Activated effector memory CD4-positive, alpha-beta T cell treated with Interleukin-2 at 50 U/mL for 16 hours (primary cell): ENCODE measurements around the gene PRDM11.

Experiments
- DNase-seq: peaks from one replicate; pipeline ENCODE4 v3.0.0-alpha.2; 2020

PRDM11 gene

GRCh38 chr11:45142241-45143055, 4.0 kb upstream of the PRDM11 start:
- DNase-seq, result no peak

GRCh38 chr11:45143494-45143893, 2.9 kb upstream of the PRDM11 start:
- no peak for DNase-seq

- no peak for DNase-seq
These were observed 2.0 kb upstream of the PRDM11 start for GRCh38 chr11:45144126-45145082.

GRCh38 chr11:45145083-45145378, 1.4 kb upstream of the PRDM11 start:
- DNase-seq, result no peak

- DNase-seq, result no peak
These were observed 914 bp upstream of the PRDM11 start for GRCh38 chr11:45145379-45146071.

GRCh38 chr11:45147017-45147728, 734 bp downstream of the PRDM11 start:
- DNase-seq, result peak; percentile 92

- DNase-seq, result no peak
These were observed 1.6 kb downstream of the PRDM11 start for GRCh38 chr11:45147891-45148675.

- no peak for DNase-seq
These were observed 3.1 kb downstream of the PRDM11 start for GRCh38 chr11:45149483-45150056.

- no peak for DNase-seq
These were observed 3.9 kb downstream of the PRDM11 start for GRCh38 chr11:45150301-45150700.

- DNase-seq, result no peak
These were observed 4.5 kb downstream of the PRDM11 start for GRCh38 chr11:45150943-45151342.

GRCh38 chr11:45151362-45151982, 5.0 kb downstream of the PRDM11 start:
- no peak for DNase-seq

GRCh38 chr11:45152740-45153595, 6.5 kb downstream of the PRDM11 start:
- DNase-seq, result no peak

- DNase-seq, result no peak
These were observed 7.8 kb downstream of the PRDM11 start for GRCh38 chr11:45154276-45154675.

- DNase-seq, result no peak
These were observed 8.7 kb downstream of the PRDM11 start for GRCh38 chr11:45155058-45155551.

GRCh38 chr11:45155627-45156180, 9.3 kb downstream of the PRDM11 start:
- DNase-seq, result no peak

GRCh38 chr11:45156201-45156600, 9.8 kb downstream of the PRDM11 start:
- no peak for DNase-seq

- DNase-seq, result no peak
These were observed 10.3 kb downstream of the PRDM11 start for GRCh38 chr11:45156741-45157140.

- DNase-seq, result no peak
These were observed 11.1 kb downstream of the PRDM11 start for GRCh38 chr11:45157247-45158209.
